Left renal cortex interstitium (tissue), 4 donors: ENCODE measurements around the gene MLLT6. TPM values are rescaled to one million over a fixed set of nuclear protein-coding genes. Genes with fewer than 3 reads are reported as not detected.

ENCODE experiments used
- DNase-seq, 4 donors: peaks; one replicate each; pipeline ENCODE4 v3.0.0-alpha.2; 2013; ENCODE audit warnings: low read depth in 4 of 4, low spot score in 2 of 4, missing footprints in 1 of 4
- polyA plus RNA-seq, 4 donors: library from polyadenylated mRNA; unstranded; fragments of 120-200 nt; gene quantifications; one replicate each; pipeline ENCODE4 v1.2.1, GENCODE V29; 2013; ENCODE audit not compliant: insufficient read length in 4 of 4

Gene MLLT6
- polyA plus RNA-seq, 4 donors = 57.8 to 152 (median 104) TPM

- DNase-seq = peak in 2 of 4 donors; percentile 50 to 54
These were observed 30.1 kb upstream of the MLLT6 start, which contains the start of gene EPOP for GRCh38 chr17:38674749-38675615. TSS of gene EPOP (minus strand) at chr17:38674957. CDS start at chr17:38674495, 462 bp downstream.

GRCh38 chr17:38676706-38677504, 28.2 kb upstream of the MLLT6 start:
- peak in 2 of 4 donors; percentile 71 to 82 for DNase-seq

DNA sequence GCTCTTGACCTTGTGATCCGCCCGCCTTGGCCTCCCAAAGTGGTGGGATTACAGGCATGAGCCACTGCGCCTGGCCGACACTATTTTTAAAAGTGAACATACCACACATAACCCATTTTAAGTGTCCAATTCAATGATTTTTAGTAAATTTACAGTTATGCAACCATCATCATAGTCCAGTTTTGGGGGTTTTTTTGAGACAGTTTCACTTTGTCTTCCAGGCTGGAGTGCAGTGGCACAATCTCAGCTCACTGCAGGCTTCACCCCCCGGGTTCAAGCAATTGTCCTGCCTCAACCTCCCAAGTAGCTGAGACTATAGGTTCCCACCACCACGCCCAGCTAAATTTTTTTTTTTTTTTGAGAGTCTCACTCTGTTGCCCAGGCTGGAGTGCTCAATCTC, 27.3 kb upstream of the MLLT6 start:
- no peak for DNase-seq

DNA sequence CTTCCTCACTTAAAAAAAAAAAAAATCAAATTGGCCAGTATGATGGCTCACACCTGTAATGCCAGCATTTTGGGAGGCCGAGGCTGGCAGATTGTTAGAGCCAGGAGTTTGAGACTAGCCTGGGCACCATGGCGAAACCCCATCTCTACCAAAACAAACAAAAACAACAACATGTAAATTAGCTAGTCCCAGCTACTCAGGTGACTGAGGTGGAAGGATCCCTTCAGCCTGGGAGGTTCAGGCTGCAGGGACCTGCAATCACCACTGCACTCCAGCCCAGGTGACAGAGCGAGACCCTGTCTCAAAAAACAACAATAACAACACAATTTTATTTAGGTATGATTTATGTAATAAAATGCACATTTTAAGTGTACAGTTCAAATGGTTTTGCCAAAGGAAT, 24.0 kb upstream of the MLLT6 start:
- DNase-seq = no peak

- DNase-seq = no peak
These were observed 19.6 kb upstream of the MLLT6 start for GRCh38 chr17:38685491-38685890.

DNA sequence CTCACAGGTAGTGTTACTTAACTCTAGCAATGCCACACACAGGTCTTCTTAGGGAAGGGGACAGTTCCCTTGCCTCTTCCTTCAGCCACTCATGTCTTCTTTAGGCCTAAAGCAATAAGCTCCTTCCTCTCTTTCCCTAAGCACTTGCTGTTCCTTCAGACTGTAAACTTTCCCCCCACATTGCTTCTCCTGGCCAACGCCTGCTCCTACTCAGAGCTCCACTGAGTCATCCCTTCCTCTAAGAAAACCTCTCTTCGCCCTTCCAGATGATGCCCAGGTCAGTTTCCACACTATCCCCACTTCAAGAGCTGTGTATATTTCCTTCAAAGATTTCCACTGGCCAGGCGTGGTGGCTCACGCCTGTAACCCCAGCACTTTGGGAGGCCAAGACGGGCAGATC, 17.8 kb upstream of the MLLT6 start:
- DNase-seq = no peak

DNA sequence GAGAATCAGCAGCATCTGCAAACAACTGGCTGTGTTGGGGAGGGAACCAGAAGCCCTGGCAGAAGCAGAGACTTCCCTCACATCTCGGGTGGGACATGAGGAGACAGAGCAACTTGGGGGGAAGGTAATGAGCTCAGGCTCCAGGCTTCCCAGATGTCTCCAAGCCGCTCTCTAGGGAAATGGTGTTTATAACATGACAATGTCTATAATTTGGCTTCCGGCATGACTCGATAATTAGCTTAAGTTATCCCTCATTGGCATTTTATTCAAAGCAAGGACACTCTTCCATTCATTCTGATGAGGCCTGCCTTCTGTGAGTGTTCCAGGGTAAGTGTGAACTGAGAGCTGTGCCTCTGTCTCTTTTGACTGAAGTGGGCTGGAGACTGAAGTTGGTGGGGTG, 14.7 kb upstream of the MLLT6 start:
- no peak for DNase-seq

- no peak for DNase-seq
These were observed 13.9 kb upstream of the MLLT6 start for GRCh38 chr17:38691154-38691553.

DNA sequence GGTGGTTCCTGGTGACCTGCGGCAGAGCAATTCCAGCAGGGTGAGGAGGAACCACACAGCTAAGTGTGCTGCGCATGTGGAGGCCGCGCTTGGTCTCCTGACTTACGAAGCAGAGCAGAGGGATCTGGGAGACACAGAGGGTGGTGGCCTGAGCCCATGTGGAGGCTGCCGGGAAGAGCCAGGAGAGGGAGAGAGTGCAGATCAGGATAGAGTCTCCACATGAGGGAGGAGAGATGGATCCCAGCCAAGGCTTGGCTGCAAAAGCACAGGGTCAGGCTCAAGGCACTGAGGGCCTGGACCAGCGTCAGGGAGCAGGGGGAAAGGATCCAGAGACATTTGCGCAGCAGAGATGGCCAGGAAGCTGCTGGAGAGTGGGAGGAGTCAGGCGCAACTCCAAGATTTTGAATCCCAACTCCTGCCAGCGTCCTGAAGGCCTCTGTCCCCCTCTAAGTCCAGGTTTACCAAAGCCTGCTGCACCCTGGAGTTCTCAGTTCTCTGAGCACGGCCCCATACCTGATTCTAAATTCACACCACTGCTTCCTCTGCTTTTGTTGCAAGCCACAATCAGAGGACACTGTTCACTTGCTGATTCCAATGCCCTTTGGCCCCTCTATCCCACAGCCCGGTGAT, 11.3 kb upstream of the MLLT6 start:
- DNase-seq = no peak

DNA sequence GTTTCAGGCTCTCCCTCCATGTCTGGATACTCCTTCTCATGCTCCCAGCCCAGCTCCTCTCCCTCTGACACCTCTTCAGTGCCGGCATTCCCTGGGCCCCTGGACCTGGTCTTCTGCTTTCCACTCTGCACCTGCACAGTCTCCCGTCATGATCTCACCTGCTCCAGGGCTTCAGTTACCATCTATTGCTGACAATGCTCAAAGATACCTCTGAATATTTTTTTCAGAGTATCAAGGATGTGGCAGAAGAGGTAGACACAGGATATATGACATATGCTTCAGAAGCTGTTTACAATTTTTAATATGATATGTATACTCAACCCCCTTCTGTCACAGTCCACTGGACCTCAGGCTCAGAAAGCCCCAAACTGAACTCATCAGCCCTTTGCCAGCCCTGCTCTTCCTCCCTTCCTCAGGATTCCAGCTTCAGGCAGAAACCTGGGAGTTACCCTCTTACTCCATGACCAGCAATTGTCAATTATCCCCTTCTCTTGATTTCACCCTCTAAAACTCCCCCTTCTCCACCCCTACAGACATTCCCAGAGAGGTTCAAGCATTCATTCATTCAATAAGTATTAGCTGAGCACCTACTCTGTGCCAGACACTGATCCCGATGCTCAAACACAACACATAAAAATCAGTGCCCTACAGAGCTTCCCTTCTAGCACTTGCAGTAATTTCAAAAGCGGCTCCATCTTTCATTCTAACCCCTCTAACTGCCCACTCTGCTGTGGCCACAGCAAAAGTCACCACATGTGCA, 7.8 kb upstream of the MLLT6 start:
- DNase-seq = no peak

GRCh38 chr17:38698760-38699159, 6.3 kb upstream of the MLLT6 start:
- DNase-seq = no peak

DNA sequence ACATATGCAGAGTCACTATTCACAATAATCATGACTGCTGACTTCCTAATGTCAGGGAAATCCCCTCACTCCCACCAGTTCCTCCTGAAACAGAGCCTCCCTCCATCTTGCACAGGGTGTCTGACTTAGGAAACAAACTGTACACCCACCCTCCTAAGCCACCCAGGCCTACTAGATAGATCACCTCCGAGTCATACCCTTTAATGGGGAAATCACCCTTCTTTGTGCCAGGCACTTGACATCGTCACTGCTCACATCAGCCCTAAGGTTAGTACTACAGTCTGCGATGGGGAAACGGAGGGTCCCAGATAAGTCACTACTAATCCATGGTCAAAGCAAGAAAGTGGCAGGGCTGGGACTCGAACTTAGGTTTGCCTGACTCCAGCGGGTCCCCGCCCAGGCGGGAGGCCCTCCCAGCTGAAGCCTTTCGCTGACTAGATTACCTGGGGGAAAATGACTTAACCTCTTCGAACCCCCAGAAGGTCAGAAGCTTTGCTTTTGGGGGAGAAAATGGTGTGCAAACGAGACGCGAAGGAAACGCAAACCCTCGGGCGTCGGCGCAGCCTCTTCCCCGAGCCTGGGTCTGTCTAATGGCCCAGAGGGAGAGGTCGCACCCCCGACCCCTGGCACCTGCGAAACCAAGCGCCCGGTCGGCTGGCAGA, 3.4 kb upstream of the MLLT6 start:
- DNase-seq = no peak

DNA sequence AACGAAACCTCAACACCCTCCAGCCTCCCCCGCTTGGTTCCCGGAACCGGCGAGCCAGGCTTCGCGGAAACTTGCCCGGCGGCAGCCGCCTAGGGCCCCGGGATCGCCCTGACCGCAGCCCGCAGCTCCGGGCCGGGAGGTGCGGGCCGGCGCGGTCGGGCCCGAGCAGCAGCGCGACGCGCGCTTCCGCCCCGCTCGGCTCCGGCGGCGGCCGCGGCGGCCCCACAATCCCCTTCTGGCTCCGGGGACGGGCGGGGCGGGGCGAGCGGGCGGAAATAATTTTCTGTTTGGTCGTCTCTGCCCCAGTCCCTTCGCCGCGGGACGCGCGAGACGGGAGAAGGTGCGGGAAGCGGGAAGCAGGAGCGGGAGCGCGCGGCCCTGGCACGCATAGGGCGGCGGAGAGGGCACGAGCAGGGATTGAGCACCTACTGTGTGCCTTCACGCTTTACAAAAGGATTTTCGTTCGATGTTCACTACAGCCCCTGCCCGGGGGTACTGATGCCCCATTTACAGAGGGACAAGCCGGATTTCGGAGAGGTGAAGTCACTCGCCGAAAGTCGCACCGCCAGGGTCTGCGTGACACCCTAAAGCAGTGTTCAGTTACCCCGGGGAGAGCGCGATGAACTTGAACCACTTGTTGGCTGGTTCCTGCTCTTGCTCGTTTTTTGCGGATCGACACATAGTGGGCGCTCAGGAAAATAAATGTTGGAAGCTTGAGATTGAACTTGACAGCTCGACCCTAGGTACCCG, 2.7 kb upstream of the MLLT6 start:
- DNase-seq = peak in 2 of 4 donors; percentile 48 to 78

- no peak for DNase-seq
These were observed 1.9 kb upstream of the MLLT6 start for GRCh38 chr17:38702916-38703741.

DNA sequence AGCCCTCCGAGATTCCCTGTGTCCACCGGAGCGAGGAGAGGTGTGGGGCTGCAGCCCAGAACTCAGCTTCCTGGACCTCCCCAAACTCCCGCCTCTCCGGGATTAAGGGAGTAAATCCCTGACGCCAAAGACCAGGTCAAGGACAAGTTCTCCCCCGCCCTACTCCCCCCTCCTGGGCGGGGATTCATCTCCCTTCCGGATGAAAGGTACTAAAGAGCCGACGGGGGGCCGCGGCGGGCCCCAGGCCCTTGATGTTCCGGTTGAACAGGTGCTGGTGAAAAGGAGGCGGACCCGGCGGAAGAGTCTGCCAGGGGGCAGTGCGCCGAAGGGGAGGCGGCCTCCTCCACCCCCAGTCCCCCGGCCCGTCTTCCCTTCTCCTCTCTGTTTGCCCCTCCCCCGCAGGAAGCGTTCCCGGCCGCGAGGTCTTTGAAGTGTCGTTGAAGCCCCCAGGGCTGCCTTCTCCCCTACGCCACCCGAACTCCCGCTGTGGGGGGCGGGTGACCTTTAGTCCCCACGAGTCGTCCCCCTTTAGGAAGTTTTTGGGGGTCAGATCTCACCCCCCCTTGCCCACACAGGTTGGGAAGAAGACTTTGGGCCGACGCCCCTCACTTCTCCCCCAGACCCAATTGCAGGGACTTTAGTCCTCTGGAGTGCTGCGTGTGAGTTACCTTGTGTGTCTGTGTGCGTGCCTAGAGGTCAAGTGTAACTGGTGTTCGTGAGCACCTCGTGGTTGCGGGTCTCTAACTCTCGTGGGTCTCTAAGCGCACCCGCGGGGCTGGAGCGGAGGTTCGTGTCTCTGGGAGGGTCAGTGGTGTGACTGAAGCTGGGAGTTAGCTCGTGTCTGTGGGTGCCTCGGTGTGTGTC, 1.1 kb upstream of the MLLT6 start:
- DNase-seq = peak in 3 of 4 donors; percentile 58 to 84 (median 79)

DNA sequence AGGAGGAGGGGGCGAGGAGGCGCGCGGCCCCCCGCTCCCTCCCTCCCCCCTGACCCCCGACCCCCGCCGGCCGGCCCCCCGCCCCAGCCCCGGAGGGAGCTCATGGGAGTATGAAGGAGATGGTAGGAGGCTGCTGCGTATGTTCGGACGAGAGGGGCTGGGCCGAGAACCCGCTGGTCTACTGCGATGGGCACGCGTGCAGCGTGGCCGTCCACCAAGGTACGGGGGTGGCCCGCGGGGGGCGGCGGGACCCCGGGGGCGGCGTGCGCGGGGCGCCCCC, 390 bp downstream of the MLLT6 start:
- DNase-seq = no peak

GRCh38 chr17:38705803-38706504, 881 bp downstream of the MLLT6 start:
- no peak for DNase-seq
